HG03095 (cell line): ENCODE data around the gene GPX8.

Experiments used
- ATAC-seq: cut with Tn5 transposase; IDR thresholded peaks from one replicate; pipeline ENCODE4 v1.9.1; 2021; ENCODE audit warnings: moderate library complexity; ENCODE audit not compliant: unreplicated experiment

Gene GPX8

GRCh38 chr5:55172051-55172899 lies 12.3 kb downstream of the GPX8 start:
- peak; percentile 49 for ATAC-seq

- ATAC-seq: peak; percentile 91
These were observed 13.1 kb downstream of the GPX8 start, which contains the start of gene CDC20B for GRCh38 chr5:55172937-55173686. Gene CDC20B (minus strand): TSS chr5:55173177. CDS start chr5:55173000, 177 bp downstream.

DNA sequence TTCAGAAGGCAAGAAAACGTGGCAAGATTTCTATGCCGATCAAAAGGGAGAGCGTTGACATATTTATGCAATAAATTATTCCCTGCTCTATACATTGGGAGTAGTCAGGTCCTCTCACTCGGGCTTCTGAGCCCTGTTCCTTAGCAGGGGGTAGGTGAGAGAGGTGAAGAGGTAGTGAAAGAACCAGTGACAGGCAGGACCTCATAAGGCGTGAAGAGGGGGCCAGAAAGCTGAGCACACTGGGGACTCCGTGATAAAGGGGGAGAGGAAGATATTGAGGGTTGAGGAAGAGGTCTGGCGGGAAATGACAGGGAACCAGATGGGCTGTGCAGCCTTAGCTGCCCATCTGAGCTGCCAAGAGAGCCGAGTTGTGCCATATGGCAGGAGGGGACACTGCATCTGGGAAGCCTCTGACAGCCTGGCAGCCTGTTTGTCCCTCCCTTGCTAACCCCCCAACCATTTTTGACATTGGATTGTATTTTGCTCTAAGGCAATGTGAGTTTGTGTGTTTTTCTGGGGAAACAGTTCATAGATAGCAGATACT lies 13.8 kb downstream of the GPX8 start:
- ATAC-seq: no peak

GRCh38 chr5:55175781-55176175 lies 15.8 kb downstream of the GPX8 start:
- ATAC-seq: no peak

DNA sequence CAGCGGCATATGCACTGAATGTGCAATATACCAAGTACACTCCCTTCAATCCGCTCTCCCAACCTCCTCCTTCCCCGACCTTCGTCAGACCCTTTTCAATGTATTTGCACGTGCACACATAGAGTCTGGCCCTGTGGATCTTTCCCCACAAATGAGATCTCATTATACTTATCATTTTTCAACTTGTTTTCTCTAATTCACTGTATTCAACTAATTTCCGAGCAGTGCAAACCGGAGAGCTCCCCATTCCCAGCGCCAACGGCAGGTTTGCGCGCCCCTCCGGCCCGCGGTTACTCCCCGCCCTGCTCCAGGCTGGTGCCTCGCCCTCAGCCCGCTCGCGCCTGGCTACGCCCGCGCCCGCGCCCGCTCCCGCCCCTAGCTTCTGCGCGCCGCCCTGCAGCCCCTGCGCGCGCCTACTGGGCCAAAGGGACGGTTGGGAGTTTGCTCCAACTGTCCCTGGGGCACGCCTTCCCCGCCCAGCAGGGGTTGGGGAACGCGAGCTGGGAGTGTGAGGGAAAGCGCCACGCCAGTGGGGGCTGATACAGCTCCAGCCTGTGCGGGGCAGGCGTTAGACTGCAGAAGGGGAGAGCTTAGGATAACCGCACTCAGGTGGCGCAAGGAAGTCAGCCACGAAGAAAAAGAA lies 16.3 kb downstream of the GPX8 start:
- no peak for ATAC-seq

GRCh38 chr5:55177078-55177477 lies 17.1 kb downstream of the GPX8 start:
- ATAC-seq: no peak

DNA sequence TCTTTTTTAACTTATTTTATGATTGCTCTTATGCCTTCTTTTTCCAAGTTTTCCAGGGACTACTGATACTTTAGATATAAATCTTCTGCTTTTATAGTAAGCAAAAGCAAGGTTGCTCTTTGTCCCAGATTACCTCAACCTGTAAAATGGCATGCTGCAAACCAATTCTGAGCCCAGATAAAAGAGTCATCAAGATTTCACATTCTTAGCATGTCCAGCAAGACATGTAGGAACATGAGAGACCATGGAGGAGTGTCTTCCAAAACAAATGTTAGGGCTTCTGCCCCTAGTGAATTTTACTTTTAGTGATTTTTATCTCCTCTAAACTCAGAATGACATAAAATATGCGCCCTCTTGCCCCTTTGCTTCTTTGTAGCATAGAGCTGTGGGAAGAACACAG lies 20.0 kb downstream of the GPX8 start:
- ATAC-seq: no peak

DNA sequence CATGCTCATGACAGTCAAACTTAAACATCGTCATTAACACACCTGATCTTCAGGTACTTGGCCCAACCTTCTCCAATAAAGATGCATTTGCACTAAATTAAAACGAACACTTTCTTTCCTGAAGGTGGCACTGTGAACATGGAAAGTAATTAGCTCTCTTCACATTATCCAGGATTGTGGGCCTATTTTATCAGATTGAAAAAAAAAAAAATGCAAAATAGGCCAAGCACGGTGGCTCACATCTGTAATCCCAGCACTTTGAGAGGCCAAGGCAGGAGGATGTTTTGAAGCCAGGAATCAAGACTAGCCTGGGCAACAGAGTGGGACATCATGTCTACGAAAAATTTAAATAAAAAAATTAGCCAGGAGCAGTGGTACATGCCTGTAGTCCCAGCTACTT lies 27.4 kb downstream of the GPX8 start:
- no peak for ATAC-seq

DNA sequence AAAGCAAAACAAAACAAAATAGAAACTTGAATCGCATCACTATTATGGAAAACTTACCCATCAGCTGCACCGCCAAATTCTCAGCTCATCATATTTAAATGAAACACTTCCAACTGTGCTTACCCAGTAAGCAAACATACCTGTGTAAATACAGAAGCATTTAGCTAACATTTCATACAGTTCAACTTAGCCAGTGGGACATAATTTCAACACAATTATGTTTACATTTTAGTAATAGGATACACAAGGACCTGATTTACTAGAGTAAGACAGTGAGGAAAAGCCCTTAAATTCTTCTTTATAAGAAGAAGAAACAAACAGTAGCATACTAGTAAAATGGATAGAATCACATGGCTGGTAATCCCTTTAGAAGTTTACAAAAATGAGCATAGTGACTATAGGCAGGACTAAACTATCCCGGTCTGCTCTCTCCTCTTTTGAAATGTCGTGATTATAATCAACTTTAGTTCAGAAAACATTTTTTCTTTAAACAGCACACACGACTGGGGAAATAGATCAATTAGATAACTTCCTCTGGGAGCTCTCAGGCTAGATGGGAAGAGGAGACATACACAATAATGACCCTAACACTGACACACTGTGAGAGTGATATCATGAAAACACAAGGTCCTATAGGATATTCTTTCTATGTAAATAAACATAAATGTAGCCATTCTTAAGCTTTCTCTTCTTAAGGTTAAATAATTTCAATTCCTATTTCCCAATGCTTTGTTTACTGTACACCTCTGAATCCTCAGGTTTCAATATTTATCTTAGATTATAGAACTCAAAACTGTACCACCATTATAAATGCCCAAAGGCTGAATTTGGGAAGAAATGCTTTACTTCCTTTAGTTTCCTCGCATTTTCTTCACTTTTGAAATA lies 28.9 kb downstream of the GPX8 start:
- ATAC-seq: no peak

DNA sequence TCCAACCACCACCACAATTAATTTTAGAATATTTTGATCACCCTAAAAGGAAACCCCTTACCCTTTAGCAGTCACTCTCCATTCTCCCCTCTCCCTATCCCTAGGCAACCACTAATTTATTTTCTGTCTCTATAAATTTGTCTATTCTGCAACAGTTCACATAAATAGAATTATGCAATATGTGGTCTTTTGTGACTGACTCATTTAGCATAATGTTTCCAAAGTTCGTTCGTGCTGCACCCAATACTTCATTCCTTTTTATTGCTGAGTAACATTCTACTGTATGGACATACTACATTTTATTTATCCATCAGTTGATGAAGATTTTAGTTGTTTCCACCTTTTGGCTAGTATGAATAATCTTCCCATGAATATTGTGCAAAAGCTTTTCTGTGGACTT lies 31.2 kb downstream of the GPX8 start:
- ATAC-seq: no peak

DNA sequence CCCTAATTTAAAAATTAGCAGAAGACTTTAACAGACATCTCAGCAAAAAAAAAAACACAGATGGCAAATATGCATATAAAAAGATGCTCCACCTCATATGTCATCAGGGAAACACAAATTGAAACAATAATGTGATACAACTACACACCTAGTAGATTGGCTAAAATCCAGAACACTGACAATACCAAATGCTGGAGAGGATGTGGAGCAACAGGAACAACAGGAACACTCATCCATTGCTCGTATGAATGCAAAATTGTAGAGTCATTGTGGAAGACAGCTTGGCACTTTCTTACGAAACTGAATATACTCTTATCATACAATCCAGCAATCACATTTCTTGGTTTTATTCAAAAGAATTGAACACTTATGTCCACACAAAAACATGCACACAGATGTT lies 45.0 kb downstream of the GPX8 start:
- no peak for ATAC-seq

GRCh38 chr5:55211184-55211874 lies 51.4 kb downstream of the GPX8 start:
- ATAC-seq: no peak
